HG02943 (cell line): ENCODE results near the gene AQR.
"Not testable (repeated sequence)": the region's sequence is repeated elsewhere in the genome, so short reads cannot be mapped to it uniquely, and the experiment has no call there.

Experiments
- ATAC-seq: cut with Tn5 transposase; IDR thresholded peaks from one replicate; pipeline ENCODE4 v1.9.1; 2021; ENCODE audit warnings: mild to moderate bottlenecking, low read depth, moderate library complexity; ENCODE audit not compliant: unreplicated experiment

Gene AQR

DNA sequence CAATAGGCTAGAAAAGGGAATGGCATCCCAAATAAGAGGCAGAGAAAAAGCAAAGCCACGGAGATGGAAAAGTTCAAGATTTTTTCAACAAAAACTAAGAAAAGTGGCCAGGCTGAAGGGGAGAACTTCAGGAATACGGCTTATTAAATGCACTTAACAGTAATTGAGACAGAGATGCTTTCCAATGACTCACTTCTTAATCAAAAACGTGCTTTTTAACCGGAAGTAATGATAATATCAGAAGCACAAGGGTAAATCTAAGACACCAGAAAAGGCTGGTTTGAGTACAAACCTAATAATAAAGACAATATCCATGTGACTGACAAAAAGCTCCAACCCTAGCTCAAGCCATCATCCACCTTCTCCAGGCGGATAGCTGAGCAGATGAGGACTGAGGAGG lies 149.4 kb downstream of the AQR start:
- ATAC-seq, result no peak

- no peak for ATAC-seq
Observed at GRCh38 chr15:34818526-34818925, 151.0 kb downstream of the AQR start.

DNA sequence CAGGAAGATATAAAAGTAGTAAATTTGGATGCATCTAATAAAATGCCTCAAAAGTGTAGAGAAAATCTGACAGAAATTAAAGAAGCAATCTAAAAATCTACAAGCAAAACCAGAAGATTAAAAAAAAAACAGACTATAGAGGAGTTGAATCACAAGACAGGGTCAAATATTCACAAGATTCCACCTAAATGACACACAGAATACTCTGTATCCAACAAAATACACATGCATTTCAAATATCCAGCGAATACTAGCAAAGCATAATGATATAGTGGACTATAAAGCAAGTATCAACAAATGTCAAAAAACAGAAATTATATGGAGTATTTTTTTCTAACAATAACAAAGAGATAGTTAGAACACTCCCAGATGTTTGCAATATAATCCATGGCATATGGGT lies 153.7 kb downstream of the AQR start:
- no peak for ATAC-seq

DNA sequence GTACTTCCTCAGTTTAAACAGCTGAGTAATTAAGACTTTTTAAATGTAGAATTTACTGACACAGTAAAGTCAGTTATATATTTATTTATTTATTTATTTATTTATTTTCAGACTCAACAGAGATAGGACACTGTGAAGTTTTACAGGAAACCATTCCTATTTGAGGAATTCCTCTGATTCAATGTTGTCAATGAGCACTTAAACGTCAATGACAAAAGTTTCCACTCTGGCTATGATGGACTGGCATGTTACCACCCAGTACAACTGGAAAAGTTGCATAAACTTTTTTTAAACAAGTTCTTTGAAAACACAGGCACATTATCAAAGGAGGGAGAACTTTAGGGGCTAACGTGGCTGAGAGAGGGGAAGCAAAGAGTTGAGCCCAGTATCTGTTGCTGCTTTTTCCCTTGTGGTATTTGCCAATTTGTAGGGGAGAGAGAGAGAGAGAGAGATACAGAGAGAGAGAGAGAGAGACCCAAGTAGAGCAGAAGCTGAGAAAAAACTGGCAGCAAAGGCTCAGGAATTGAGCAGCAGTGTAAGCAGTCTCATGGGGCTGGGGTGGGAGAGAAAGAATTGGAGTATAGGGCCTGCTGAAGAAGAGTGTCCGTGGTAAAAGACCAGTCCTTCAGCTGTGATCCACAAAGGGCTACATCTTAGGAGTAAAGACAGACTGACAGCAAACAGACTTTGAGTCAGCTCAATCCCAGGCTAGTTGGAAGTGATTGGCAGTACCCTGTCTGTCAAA lies 155.9 kb downstream of the AQR start:
- no peak for ATAC-seq

DNA sequence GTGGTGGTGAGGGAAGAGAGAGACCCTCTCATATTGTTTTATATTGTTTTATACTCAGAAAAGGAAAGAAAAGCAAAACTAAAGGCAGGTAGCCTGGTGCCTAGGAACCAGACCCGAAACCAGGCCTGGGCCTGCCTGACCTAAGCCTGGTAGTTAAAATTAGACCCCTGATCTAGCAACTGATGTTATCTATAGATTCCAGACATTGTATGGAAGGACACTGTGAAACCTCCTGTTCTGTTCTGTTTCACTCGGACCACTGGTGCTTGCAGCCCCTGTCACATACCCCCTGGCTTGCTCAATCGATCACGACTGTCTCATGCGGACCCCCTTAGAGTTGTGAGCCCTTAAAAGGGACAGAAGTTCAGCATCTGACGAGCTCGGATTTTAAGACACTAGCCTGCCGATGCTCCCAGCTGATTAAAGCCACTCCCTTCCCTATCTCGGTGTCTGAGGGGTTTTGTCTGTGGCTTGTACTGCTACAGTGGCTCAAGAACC lies 156.6 kb downstream of the AQR start:
- ATAC-seq, result not testable (repeated sequence)

GRCh38 chr15:34812369-34812768 lies 157.2 kb downstream of the AQR start:
- ATAC-seq, result no peak

DNA sequence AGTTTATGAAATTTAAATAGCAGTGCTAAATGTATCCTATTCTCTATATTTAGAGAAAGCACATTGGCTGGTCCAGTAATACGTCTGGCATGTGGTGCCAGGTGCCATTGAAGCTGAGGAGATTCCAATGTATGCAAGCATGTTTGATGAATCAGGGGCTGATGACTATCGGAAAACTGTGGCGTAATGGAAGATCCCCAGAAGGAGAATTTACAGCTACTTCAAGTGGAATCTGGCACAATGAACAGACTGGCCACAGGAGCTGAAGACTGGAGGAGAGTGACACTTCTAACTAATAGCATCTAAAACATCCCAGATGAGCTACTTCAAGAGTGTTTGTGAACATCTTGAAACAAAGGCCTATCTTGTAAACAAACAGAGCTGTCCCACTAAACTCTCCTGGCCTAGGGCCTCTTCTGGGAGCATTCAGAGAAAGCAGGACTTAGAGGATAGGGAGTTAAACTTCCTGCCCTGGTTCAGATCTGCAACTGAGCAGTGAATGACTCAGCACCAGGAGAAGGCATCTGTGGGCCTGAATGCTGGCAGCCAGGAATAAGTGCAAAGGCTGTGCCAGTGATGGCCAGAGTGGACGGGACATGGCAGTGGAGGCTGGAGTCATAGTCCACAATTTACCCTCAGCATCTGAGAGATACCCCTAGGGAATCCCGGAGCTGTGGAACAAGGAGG lies 159.0 kb downstream of the AQR start:
- ATAC-seq, result no peak

DNA sequence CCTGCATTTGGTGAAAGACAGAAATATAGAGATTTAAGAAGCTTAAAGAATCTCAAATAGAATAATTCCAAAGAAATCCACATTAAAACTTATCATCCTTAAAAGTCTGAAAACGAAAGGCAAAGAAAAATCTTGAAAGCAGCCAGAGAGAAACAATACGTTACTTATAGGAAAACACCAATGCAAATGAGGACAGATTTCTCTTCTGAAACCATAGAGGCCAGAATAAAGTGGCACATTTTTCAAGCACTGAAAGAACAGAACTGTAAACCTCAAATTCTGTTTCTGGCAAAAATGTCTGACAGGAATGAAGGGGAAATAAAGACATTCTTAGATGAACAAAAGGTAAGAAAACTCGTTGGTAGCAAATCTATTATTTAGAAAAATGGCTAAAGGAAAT lies 160.4 kb downstream of the AQR start:
- no peak for ATAC-seq

- ATAC-seq, result no peak
Observed at GRCh38 chr15:34808016-34808415, 161.5 kb downstream of the AQR start.

GRCh38 chr15:34807241-34807640 lies 162.3 kb downstream of the AQR start:
- not testable (repeated sequence) for ATAC-seq

DNA sequence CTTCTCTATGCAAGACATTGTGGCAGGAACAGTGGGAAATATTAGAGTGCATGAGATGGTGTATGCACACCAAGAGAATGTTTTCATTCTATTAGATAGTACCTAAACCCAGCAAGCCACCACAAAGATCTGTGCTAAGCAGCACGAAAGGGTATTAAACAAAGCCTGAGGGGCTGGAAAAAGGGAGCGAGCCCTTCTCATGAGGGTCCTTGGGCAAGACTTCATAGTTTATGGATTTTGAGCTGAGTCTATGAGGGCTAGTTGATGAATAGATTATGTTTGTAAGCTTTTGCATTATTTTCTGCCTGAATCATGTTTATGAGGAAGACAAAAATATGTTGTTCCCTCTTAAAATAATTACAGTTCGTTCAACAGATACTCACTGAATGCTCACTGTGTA lies 164.8 kb downstream of the AQR start:
- no peak for ATAC-seq

DNA sequence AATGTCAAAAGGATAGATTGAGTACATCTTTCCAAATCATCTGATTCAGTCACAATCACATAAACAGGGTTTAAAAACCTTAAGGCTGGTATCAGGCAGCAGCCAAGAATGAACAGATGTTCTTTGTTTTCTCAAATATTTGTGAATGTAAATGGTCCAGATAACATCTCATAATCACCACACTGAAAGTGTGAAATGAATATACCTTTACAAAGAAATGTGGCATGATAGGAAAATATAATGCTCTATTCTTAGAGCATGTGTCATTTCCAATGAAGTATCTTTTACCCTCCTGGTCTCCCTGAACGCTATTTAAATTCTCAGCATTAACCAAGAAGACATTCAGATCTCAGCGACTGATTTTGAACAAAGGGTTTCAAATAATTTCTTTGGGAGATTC lies 165.4 kb downstream of the AQR start:
- ATAC-seq, result no peak

DNA sequence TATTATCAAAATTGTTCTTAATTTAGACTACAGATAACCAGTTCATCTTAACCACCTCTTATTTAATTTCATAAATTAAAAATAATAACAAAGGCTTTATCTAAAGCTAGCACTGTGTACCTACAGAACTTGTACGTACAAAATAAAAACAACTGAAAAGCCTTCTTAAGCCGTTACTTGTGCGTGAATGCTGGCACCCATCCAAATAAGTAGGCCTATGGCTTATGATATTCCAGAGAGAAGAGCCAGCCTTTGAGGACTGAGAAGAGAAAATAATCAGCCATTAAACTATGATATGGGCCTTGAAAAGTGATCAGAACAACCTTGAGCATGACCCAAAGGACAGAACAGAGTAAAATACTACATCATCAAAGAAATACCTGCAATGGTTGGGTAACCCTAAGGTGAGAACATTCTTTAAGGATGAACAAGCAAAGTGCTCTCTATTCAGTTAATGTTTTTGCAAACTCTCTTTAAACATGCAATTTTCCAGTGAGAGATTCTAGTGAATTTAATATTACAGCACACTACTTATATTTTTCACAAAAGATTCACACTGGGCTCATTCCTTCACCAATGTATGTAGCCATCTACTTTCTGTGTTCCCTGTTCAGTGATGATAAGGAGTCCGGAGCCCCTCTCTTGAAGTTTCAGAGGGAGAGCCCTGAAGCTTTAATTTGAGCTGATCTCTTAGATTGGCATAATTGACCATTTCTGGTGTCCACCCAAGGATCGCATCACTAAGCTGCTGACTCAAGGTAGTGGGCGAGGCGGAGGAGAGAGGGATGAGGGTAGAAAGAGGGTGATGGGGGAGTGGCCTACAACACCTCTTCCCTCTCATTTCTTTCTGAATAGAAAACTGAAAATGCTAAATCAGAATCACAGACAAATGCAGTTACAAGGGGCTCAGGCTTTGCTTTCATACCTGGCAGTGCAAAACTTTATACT lies 166.5 kb downstream of the AQR start:
- no peak for ATAC-seq

- no peak for ATAC-seq
Observed at GRCh38 chr15:34802371-34802770, 167.2 kb downstream of the AQR start.
